ENCODE data around the gene FYTTD1.

The FYTTD1 gene

GRCh38 chr3:197794115-197794514 is 44.4 kb downstream of the FYTTD1 start:
- no peak for DNase-seq

- no peak for DNase-seq
Measured at GRCh38 chr3:197795200-197795599, 45.5 kb downstream of the FYTTD1 start.

- no peak for DNase-seq
Measured at GRCh38 chr3:197796087-197796486, 46.4 kb downstream of the FYTTD1 start.

DNA sequence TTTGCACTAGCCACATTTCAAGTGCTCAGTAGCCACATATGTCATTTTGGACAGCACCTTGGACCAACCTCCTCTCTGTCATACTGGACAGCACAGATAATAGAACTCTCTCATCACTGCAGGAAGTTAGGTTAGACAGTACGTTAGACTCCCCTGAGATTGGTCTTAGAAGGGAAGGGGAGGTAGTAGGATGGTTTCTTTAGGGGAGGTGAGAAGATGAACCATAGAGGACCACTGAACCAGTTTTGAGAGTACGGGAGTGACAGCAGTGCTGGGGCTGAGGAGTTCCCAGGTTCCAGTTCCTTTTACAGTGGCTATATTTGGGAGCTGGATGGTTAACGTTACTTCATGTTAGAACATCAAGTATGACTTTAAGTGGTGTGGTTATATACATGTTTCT is 49.2 kb downstream of the FYTTD1 start:
- DNase-seq = no peak

- DNase-seq = no peak
Measured at GRCh38 chr3:197800379-197800778, 50.7 kb downstream of the FYTTD1 start.

DNA sequence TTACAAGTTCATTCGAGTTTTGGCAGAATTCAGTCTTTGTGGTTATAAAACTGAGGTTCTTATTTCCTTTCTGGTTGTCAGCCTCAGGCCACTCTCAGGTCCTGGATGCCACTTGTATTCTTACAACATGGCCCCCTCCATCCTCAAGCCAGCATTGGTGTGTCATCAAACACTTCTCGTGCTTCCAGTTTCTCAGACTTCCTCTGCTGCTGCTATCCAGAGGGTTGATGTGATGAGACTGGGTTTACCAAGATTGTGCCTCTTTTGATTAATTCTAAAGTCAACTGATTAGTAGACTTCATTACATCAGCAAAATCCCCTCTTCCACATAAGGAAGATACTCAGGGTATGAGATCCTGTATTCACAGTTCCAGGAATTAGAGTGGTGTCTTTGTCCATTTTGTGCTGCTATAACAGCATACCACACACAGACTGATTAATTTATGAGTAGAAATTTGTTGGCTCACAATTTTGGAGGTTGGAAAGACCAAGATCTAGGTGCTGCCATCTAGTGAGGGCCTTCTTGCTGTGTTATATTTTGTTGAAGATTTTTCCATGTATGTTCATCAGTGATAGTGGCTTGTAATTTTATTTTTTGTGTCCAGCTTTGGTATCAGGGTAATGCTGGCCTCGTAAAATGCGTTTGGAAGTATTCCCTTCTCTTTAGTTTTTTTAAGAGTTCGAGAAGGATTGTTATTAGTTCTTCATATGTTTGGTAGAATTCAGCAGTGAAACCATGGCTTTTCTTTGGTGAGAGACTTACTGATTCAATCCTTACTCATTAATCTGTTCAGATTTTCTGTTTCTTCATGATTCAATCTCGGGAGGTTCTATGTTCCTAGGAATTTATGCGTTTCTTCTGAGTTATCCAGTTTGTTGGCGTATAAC is 52.5 kb downstream of the FYTTD1 start:
- DNase-seq = no peak

GRCh38 chr3:197802779-197803459 is 53.2 kb downstream of the FYTTD1 start:
- no peak for DNase-seq

- DNase-seq = no peak
Measured at GRCh38 chr3:197804511-197804910, 54.8 kb downstream of the FYTTD1 start.

- no peak for DNase-seq
Measured at GRCh38 chr3:197807969-197808587, 58.4 kb downstream of the FYTTD1 start.

- DNase-seq = no peak
Measured at GRCh38 chr3:197809356-197810020, 59.8 kb downstream of the FYTTD1 start.

DNA sequence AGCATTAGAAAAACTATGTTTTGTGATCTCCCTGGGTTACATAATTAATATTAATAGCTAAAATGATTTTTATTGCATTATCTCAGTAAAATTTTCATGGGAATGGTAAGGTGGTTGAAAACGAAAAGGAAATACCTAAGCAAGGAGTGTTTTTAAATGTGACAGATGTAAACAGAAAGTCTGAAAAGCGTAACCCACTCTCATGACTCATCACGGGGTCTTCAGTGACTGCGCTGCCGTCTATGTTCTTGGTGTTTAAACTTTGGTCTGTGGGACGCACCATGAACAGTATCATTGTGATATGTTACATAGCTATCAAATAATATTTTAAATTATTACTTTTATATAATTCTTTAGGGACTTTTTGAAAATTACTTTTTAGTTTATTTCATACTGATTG is 61.2 kb downstream of the FYTTD1 start:
- no peak for DNase-seq

GRCh38 chr3:197811343-197811742 is 61.7 kb downstream of the FYTTD1 start:
- DNase-seq = no peak

DNA sequence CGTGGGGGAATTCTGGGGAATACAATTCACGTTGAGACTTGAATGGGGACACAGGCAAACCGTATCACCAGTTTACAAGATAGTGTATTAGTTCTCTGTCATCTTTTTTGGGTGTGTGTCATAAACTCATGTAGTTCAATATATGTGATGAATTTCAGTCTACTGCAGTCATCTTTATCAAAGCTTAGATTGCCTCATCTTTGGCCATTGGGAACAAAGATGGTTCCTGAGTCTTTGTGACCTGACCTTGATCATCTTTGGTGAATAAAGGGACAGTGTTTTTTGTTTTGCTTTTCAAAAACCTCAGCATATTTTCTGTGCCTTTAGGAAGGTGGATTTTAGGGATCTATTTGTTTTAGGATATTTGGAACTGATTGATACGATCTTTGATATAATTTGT is 64.7 kb downstream of the FYTTD1 start:
- DNase-seq = no peak

DNA sequence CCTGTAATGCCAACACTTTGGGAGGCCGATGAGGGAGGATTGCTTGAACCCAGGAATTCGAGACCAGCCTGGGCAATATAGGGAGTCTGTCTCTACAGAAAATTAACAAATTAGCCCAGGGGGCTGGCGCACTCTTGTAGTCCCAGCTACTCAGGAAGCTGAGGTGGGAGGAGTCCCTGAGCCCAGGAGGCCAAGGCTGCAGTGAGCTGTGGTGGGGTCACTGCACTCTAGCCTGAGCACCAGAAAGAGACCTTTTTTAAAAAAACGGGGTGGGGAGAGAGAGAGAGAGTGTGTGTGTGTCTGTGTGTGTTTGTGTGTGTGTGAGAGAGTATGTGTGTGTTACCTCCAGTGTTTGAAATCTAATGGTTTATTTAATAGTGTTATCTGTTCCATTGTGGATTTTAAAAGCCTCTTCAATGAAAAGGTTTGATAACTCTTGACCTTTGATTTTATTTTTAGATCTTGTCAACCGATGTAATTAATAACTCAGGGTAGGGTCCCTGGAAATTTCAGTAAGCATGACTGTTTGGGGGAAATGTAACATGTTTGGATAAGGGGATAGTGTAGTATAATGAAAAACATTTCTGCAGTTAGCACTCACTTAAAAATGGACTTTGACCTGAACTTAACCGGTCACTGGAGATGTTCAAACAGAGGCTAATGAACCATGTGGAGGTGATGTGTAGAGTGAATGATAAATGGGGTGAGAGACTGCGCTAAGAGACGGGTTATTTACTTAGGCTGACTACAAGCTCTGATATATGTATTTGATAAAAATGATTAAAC is 71.1 kb downstream of the FYTTD1 start:
- no peak for DNase-seq

- no peak for DNase-seq
Measured at GRCh38 chr3:197829397-197830045, 79.8 kb downstream of the FYTTD1 start.

DNA sequence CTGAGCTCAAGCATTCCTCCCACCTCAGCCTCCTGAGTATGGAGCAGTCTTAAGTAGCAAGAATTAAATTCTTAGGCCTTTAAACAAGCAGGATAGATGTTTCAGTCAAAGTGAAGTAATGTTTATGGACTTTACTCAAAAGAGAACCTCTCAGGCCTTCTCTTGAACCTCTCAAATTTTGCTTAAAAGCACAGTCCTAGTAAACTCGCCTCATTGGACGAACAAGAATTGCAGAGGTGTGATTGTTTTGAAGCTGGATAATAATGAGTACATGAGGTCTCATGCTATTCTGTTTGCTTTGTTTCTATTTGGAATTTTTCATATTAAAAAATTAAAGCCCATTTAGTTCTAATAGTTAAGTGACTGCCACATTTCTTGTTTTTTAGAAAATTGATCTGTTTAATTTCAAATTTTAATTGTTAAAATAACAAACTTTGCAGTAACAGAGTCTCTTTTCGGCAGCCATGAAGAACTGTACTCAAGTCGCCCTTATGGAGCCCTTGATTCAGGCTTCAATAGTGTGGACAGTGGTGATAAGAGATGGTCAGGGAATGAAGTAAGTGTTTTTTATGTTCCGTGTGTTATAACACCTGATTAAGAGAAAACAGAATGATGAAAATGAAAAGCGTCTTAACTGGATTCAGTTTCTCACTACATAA is 80.8 kb downstream of the FYTTD1 start:
- no peak for DNase-seq

DNA sequence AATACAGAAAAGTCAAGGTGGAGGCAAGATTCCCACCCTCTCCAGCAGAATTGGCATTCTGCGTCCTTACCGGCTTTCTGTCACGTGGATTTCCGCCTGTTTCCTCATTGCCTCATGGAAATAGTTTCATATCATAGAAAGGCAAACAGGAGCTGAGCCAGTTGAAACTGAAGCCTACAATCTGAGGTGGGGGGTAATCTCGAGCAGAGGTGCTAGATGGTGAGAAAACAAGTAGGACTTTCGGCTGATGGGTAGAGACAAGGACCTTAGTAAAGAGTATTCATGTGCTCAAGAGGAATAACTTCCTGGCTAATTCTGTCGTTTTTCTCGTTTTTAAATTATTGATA is 81.3 kb downstream of the FYTTD1 start:
- no peak for DNase-seq

DNA sequence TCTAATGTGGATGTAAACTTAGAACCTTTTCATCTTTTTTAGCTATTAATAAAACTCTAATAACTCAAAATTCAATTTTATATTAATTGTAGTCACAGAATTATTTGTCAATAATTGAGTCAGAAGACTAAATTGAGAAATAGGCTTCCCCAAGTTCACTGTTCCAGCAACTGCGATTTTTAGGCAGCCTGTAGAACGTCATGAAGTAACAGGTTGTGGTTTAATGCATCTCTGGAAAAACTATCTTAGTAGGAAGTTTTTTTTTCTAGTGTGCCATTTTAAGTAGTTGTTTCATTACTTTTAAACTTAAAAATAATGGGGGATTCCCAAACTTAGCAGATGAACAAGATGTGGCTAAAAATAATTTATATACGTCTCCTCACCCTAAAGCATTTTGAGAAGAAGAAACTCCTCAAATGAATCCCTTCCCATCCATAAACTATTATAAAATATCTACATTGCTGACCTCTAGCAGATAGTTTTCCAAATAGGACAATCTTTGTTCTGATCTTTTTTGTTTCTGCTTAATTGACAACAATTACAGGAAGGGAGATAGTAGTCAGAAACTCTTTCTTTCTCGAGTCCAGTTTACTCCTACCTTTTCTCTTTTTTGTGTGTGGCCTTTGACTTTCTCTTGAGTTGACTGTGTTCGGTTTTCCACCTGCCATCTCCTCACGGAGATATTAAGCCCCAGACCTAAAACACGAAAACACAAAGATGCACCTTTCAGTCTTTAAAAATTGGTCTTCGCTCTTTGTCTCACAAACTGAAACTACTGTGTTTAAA is 84.4 kb downstream of the FYTTD1 start:
- DNase-seq = no peak

GRCh38 chr3:197835509-197835908 is 85.8 kb downstream of the FYTTD1 start:
- DNase-seq = no peak

GRCh38 chr3:197836244-197836643 is 86.6 kb downstream of the FYTTD1 start:
- DNase-seq = no peak

All from NCI-H1092 (cell line).